Dermis microvascular lymphatic vessel endothelial cell (primary cell): ENCODE measurements around the gene MYBPH. TPM values are rescaled to one million over a fixed set of nuclear protein-coding genes. Genes with fewer than 3 reads are reported as not detected.

ENCODE experiments used
- DNase-seq, 2 donors: peaks; one replicate each; pipeline versions ENCODE4 v3.0.0 to v3.0.0-alpha.2; 2010; ENCODE audit warnings: low read depth in 2 of 2
- total RNA-seq: library from RNA; depleted of rRNA; stranded (reverse); fragments of >200 nt; gene quantifications from 2 replicates; pipeline ENCODE4 v1.2.1, GENCODE V29; 2014

The MYBPH gene
- total RNA-seq, 1 donor from 2014 or later: not detected

- no peak for DNase-seq
Measured at GRCh38 chr1:203180611-203181330, 5.1 kb upstream of the MYBPH start.

GRCh38 chr1:203179667-203180005 is 4.0 kb upstream of the MYBPH start:
- DNase-seq: no peak

DNA sequence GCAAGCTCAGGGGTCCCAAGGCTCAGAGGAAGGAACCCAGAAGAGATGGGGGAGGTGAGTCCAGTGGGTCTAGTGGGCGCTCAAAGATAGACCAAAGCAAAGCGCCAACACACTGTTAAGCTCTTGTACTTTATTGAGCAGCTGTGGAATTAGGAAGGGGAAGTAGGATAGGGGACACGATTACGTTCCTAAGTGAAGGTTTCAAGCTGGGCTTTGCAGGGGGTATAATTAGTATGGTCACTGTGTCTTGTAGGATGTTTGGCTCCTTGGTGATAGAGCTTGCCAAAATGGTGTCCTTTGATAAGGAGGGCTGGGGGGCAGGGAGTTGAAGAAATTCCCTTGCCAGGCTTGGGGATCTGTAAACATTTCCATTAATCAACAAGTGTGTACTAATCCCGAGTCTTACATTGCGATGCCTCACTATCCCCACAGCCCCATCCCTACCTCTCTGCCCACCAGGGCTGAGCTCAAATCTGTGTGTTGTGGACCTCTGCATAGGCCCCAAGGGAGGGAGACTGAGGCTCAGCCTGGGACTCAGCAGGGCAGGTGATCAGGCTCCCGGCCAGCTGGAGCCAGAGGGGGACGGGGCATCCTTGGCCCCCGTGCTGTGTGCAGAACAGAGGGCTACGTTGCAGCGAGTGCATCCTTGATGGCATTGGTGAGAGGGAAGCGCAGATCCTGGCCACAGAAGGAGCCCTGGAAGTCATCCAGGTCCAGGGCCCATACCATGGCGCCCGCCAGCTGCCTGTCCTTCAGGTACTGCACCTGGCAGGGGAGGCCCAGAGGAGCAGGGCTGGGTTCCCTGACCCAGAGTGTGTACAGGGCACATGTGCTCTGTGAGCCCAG is 3.4 kb upstream of the MYBPH start:
- no peak for DNase-seq

DNA sequence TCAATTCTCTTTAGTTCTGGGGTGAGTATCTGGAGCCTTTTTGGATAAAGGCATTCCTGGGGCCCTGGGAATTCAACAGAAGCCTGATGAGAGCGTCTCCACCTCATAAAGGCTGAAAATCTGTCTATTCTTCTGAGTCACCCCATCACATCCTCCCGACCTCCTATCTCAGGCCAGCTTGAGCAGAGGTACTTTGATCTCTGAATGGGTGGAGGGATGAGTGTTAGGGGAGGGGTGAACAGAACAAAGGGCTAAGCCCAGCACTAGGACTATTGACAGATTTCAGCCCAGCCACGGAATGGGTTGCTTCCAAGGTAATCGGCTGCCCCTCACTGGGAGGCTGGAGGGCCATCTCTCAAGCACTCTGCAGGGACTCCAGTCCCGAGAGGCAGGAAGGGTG is 2.5 kb upstream of the MYBPH start:
- DNase-seq: peak in 1 of 2 donors; percentile 12

- peak in 1 of 2 donors; percentile 10 for DNase-seq
Measured at GRCh38 chr1:203177470-203178039, 1.9 kb upstream of the MYBPH start.

- no peak for DNase-seq
Measured at GRCh38 chr1:203177036-203177405, 1.4 kb upstream of the MYBPH start.

DNA sequence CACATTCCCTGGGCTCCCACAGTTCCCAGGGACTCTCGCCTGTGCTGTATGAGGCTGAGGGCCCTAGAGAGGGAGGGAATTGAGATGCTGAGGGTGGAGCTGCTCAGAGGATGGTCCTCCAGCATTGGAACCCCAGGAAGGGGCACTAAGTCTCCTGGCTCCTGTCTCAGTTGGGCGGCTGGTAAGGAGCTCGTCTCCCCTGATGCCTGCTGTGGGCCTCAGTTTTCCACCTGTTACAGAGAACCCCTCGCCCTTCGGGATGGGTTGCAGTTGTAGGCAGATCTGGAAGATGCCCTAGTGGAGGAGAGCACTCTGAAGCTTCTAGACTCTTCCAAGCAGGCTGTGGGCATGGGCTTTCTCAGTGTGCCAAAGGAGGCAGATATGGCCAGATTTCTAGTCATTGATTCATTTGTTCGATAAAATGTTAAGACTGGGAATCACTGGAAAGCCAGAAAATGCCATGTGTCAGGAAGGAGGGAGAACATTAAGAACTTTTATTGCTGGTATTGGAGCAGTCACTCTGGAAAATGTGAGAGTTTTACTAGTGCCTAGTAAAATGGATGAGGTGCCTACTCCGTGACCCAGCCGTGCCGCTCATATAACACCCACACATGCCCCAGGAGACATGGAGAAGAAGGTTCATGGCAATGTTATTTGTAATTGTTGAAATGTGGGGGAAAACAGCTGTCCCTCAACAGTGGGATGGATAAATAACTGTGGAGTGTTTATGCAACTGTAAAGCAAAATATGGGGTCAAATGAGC is 828 bp upstream of the MYBPH start:
- DNase-seq: no peak

GRCh38 chr1:203175827-203176241 is 208 bp upstream of the MYBPH start:
- DNase-seq: no peak

DNA sequence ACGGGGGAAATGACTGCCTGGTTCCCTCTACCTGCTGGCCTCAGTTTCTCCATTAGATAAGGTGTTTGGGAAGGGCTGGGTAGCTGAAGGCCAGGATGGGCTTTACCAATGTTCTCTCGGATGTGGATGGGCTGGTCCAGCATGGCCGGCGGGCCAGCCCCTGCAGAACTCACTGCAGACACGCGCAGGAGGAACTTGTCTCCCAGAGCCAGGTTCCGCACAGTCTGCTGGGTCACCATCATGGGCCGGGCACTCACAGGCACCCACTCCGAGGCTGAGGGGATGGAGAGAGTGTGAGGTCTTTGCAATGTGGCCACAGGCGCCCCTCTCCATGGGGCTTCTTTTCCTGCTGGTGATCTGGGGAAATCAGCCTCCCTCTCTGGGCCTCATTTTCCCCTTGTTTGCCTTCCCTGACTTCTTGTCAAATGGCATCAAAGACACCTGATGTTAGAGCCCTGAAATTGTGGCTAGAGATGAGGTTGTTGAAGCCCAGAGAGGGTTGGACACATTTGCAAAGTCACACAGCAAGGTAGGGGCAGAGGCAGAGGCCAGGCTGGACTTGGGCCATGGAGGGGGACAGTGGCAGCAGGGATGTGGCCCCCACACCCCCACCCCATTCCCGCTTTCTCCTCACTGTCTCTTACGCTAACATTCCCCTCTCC is 1.2 kb downstream of the MYBPH start:
- DNase-seq: no peak

- no peak for DNase-seq
Measured at GRCh38 chr1:203173566-203173965, 2.1 kb downstream of the MYBPH start.

DNA sequence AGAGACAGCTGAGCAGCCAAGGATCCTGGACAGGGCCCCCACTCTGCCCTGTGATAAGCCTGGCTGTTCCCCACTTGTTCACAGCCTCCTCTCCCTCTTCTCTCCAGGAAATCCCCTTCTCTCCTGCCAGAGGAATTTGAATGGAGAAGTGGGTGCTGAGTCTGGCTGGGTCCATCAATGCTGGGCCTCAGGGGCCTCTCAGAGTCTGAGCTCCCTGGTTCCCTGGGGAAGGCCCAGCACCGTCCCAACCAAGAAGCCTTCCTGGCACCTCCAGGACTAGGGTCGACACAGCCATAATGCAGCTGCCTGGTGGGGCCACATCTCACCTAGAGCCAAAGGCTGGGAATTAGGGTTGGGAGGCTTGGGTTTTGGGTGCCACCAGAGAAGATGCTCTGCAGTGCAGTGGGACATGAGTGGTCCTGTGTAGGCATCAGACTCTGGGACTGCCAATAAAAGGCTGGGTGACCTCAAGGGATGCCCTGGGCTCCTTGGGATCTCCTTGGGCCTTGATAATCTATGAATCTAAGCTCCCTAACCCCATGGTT is 2.5 kb downstream of the MYBPH start:
- no peak for DNase-seq

DNA sequence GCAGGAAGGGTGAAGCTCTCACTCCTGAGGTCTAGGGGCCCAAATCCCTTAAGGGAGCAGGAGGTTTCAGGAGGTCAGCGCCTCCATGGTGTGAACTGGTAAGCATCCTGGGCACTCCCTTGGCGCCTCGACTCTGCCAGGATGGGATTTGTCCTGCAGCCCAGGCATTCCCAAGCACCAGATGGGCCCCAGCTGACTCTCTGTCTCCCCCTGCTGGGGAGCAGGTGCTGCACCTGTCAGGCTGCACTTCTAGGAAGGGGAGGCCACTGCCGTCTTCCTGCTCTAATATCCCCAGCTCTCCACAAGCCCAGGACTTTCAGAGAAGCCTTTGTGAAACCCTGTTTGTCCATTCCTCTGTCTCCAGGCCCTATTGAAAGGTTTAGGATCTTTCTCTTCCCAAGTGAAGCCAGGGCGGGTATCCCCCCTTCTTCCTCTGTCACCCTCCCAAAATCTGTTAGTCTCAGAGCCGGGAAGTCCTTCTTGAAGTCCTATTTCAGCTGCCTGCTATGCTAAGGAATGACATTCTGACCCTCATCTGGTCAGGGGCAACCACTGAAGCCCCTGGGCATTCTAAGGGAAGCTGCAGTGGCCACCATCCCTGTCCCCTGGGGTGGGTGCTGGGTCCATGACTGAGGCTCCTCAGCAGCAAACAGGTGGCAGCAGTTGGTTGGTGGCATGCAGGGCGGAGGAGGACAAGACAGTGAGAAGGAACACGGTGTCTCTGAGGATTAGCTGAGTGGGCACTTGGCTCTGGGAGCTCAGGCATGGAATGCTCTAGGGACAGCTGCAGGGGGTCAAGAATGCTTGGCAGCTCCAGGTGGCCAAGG is 3.2 kb downstream of the MYBPH start:
- peak; percentile 15 to 53 for DNase-seq

DNA sequence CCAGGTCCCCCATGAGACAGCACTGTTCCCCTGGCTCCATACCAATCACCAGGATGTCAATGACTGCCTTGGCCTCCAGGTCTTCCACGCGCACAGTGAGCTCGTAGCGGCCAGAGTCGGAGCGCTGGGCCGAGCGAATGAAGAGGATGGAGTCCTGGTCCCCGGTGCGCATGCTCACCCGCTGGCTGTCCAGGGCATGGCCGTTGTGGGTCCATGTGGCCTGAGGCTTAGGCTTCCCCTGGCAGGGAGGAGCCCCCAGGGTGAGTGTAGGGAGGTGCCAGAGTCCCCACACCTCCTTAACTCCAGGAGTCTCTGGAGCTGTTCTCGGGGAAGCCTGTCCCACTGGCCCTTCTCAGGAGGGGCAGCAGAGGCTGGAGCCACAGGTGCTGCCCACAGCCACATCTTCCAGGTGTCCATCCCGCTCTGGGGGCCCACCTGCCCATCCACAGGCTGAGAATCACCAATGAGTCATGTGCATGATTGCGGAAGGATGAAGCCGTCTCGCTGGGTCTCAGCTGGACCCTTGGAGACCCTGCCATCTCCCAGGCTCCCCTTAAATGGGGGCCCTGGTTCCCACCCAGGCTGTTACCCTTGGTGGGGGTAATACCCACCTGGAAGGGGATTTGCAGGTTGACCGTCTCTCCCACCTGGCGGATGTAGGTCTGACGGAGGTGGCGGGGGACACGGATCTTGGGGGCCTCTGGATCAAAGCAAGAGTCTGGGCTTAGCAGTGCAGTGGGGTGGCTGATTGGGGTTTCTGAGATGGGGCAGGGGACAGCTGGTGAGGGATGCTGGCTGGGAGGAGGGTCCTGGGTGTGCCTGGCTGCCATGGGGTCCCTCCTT is 4.1 kb downstream of the MYBPH start:
- DNase-seq: no peak

GRCh38 chr1:203170625-203171330 is 4.8 kb downstream of the MYBPH start:
- DNase-seq: no peak

- DNase-seq: no peak
Measured at GRCh38 chr1:203169770-203170520, 5.7 kb downstream of the MYBPH start.

DNA sequence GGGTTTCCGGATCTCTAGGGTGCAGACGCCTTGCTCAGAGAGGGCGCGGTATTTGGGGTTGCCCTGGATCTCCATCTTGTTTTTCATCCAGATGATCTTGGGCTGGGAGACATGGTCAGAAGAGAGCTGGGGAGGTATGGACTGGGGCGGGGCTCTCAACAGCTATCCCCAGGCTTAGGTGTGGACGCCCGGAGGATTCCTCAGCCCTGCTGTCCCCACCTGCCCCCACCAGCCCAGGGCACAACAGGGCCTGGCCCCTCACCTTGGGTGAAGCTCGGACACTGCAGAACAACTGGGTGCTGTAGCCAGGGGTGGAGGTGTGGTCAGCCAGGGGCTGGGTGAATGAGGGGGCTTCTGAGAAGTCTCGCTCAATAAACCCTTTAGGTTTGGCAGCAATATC is 6.6 kb downstream of the MYBPH start:
- DNase-seq: no peak

DNA sequence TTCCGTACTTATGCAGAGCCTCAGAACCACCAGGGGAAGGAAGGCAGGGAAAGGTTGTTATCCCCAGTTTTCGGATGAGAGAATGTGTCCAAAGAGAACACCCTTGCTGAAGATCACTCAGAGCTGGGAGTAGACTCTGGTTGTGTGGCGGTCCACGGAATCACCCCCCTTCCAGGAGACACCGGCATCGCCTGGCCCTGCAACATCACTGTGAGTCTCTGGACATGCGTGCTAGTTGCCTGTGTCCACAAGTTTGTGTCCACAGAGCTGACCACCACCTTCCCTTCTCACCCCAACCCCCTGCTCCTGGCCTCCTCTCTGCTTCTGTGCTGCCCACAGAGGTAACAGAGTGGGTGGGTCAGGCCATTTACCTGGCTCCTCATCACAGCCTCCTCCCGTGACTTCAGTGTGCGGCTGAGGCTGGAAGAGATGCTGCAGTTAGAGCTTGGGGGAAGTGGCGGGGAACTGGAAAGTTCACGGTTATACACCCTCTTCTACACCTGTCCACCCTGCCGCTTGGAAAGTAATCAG is 7.3 kb downstream of the MYBPH start:
- DNase-seq: no peak

DNA sequence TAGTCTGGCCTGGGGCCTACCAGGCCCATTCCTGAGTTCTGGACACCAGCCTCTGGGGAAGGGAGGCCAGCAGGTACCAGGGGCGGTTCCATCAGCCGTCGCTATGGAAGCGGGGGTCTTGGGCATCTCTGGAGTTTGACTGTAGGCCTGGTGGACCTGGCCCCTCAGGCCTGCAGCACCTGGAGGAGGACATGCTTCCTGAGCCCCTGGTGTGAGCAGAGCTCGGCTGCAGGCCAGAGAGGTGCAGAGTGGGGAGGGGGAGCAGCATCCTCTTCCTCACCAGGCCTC is 7.8 kb downstream of the MYBPH start:
- DNase-seq: no peak
